Fibroblast of skin of left quadriceps (primary cell): ENCODE data around the gene MEF2B.

Experiments
- DNase-seq, 2 experiments: peaks; one replicate each; pipeline ENCODE4 v3.0.0-alpha.2; 2013; ENCODE audit warnings: low read depth in 2 of 2

MEF2B gene

DNA sequence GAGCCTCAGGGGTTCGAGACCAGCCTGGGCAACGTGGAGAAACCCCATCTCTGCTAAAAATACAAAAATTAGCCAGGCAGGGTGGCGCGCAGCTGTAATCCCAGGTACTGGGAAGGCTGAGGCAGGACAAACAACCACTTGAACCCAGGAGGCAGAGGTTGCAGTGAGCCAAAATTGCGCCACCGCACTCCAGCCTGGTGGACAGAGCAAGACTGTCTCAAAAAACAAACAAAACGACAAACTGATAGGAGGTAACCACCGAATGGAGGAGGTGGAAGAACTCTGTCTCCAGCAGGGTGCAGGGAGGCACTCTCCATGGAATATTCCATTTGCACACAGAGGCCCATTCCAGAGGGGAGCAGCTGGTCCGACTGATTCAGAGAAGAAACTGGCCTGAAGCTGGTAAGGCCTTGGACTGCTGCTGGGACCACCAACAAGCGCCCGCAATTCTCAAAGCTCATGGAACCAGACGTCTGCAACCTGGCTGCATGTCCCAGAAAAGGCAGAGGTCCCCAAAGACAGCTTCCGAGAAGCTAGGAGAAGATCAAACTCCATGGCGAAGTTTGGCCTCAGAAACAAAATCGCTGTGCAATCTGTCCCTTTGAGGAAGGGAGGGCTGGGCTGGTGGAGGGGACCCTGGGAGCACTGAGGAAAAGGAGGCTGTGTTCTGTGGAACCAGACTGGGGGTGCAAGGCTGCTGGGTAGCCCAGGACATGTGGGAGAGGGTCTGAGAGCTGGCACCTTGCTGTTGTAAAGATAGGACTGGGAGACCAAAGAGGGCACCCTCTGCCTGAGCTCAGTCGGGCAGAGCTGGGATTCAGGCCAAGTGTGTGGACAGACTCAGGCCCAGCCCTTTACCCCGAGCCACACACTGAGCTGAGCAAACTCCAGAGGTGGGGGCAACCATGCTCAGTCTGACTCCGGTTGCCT, 71.1 kb downstream of the MEF2B start:
- no peak for DNase-seq

DNA sequence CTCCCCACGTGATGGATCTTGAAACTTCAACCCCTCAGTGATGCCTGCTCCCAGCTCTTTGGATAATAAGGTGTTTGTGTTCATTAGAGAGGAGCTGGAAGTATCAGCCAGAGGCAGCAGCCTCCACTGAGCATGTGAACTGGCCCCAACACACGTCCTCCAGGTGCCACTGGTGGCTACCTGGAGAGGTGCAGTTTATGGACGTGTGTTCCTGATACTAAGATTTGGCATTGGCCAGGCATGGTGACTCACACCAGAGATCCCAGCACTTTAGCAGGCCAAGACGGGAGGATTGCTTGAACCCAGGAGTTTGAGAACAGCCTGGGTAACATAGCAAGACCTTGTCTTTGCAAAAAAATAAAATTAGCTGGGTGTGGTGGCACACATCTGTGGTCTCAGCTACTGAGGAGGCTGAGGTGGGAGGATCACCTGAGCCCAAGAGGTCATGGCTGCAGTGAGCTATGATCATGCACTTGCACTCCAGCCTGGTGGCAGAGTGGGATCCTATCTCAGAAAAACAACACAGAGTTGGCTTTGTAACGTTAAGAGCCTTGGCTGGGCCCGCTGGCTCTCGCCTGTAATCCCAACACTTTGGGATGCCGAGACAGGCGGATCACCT, 71.9 kb downstream of the MEF2B start:
- no peak for DNase-seq

DNA sequence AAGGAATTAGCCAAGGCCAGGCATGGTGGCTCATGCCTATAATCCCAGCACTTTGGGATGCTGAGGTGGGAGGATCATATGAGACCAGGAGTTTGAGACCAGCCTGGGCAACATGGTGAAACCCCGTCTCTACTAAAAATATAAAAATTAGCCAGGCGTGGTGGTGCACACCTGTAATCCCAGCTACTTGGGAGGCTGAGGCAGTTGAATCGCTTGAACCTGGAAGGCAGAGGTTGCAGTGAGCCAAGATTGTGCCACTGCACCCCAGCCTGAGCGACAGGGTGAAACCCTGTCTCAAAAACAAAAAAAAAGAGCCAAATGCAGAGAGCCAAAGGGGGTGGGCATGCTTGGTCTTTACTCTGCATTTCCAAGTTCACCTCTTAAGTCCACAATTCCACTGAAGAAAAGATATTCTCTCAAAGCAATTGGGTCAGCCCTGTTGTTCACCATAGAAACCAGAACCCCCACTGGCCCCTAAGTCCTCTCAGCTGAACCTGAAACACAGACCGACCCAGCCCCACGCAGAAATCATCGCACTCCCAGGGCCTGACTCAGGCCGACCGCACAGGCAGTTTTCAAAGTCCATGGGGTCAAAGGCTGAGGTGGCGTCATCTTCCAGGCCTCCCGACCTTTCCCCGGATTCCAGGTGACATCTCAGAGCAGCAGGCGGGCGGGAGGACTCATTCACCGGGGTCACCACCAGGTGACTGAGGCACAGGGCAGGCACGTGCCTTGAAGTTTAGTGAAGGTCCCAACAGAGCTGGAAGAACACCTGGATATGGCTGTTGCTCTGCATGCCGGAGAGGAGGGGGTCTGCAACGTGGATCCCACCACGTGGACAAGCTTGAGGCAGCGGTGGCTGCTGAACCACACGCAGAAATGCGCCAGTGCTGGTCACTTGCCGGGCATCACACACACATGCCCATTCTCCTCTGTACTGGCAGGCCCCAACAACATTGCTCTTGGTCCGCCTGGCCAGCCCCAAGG, 73.1 kb downstream of the MEF2B start:
- DNase-seq = no peak

DNA sequence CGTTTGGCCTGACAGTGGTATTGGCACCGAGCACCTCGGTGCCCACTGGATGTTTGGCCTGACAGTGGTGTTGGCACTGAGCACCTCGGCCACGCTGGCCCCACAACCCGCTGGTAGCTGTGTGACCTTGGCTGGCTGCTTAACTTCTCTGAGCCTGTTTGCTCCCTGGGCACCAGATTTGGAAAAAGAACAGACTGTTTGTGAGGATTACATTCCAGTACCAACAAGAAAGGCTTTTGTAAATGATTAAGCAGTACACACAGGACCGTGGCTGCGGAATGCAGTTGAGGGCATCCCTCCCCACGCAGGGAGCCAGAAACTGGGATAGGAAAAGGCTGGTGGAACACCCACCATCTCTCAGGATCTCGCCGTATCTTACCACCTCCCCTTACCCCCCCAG, 74.4 kb downstream of the MEF2B start:
- DNase-seq = no peak
